Endothelial cell (in vitro differentiated cells): ENCODE data around the gene SOBP. TPM values are rescaled to one million over a fixed set of nuclear protein-coding genes. Genes with fewer than 3 reads are reported as not detected.

Experiments used
- DNase-seq: peaks from one replicate; pipeline ENCODE4 v3.0.0; 2021; ENCODE audit warnings: low spot score
- H3K27ac Mint-ChIP-seq: one replicate; pipeline ENCODE4 v1.8.0; 2021; ENCODE audit warnings: mixed read lengths, inconsistent platforms; ENCODE audit not compliant: unreplicated experiment
- H3K27me3 Mint-ChIP-seq: one replicate; pipeline ENCODE4 v1.8.0; 2021; ENCODE audit warnings: mild to moderate bottlenecking, moderate library complexity, mixed read lengths, inconsistent platforms; ENCODE audit not compliant: unreplicated experiment
- H3K36me3 Mint-ChIP-seq: one replicate; pipeline ENCODE4 v1.8.0; 2021; ENCODE audit warnings: mild to moderate bottlenecking, low read depth, mixed read lengths, inconsistent platforms; ENCODE audit not compliant: unreplicated experiment
- H3K4me1 Mint-ChIP-seq: one replicate; pipeline ENCODE4 v1.8.0; 2021; ENCODE audit warnings: mild to moderate bottlenecking, mixed read lengths, inconsistent platforms; ENCODE audit not compliant: unreplicated experiment
- H3K4me3 Mint-ChIP-seq: one replicate; pipeline ENCODE4 v1.8.0; 2021; ENCODE audit warnings: mild to moderate bottlenecking, mixed read lengths, inconsistent platforms; ENCODE audit not compliant: unreplicated experiment
- H3K9me3 Mint-ChIP-seq: one replicate; pipeline ENCODE4 v1.8.0; 2021; ENCODE audit warnings: mixed read lengths, inconsistent platforms; ENCODE audit not compliant: unreplicated experiment
- total RNA-seq: library from RNA; stranded (reverse); fragmentation: NEBNext Ultra II Directional; extraction: Animal tissue kit (Norgen Biotek cat#: 25700); gene quantifications from one replicate; pipeline ENCODE4 v1.2.1, GENCODE V29; 2021; ENCODE audit not compliant: unreplicated experiment
- TF ChIP-seq, protein P1 (sequence below): fragments of 200-600 bp; sonication (generic); IDR thresholded peaks from one replicate; pipeline ENCODE4 v1.5.0; 2021; ENCODE audit warnings: antibody characterized with exemption; ENCODE audit not compliant: unreplicated experiment

SOBP gene
- total RNA-seq, 1 donor from 2014 or later = 1.5 TPM

DNA sequence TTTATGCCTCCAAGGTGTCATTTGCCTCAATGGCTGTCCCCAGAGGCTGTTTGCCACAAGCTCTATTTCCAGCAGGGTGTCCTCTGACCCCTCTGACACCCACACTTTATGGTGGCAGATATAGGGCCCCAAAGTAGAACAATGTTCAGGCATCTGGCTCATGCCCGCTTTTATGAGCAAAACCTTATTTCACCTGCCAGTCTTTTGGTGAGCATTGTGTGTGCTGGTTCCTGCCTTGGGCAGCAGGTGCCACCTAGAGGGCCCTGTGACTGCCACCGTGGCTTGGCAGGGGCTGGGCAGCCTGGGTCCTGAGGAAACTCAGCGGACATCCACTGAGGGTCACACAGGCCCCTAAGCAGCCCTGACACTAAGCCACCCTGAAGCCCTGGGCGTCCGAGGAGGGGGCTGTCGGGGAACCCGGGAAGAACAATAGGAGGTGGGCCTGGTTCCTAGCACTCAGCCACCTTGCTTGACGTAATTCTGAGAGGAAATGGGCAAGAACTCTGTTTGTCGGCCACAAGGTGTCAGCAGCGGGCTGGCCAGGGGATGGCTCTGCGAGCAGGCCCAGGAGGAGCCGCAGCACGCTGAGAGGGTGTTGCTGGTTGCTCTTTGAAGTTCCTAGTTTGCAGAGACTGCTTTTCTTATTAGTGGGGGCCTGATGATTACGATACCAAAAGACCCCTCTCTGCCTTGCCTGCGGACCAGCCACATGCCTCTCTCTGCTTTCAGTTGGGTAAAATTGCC, 185.2 kb downstream of the SOBP start:
- H3K4me3 Mint-ChIP-seq = no peak overlapping the region
- no peaks in the 10 kb centered on the region for H3K9me3 Mint-ChIP-seq
- no peak overlapping the region for H3K27ac Mint-ChIP-seq
- H3K27me3 Mint-ChIP-seq = peaks cover 4% of the 10 kb centered on the region
- H3K36me3 Mint-ChIP-seq = no peaks in the 10 kb centered on the region
- H3K4me1 Mint-ChIP-seq = peaks cover 14% of the 10 kb centered on the region
- DNase-seq = peak; percentile 90
- TF ChIP-seq, protein P1, sequence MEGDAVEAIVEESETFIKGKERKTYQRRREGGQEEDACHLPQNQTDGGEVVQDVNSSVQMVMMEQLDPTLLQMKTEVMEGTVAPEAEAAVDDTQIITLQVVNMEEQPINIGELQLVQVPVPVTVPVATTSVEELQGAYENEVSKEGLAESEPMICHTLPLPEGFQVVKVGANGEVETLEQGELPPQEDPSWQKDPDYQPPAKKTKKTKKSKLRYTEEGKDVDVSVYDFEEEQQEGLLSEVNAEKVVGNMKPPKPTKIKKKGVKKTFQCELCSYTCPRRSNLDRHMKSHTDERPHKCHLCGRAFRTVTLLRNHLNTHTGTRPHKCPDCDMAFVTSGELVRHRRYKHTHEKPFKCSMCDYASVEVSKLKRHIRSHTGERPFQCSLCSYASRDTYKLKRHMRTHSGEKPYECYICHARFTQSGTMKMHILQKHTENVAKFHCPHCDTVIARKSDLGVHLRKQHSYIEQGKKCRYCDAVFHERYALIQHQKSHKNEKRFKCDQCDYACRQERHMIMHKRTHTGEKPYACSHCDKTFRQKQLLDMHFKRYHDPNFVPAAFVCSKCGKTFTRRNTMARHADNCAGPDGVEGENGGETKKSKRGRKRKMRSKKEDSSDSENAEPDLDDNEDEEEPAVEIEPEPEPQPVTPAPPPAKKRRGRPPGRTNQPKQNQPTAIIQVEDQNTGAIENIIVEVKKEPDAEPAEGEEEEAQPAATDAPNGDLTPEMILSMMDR = peak; percentile 64

DNA sequence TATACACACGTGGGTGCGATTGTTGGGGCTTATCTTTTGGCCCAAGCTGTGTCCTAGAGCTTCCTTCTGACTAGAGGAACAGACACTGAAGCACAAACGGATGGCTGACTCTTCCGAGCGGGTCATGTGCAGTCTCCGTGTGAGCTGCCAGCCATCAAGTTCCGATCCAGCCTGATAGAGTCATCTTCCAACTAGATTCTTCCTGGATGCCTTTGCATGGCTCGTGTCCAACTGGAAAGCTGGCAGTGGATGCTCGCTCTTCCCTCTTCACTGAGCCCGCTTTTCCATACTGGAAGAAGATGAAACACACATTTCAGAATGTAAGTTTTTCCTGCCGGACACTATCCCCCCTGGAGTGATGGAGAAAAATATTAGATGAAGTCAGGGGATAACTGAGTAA, 186.1 kb downstream of the SOBP start:
- peaks cover 4% of the 10 kb centered on the region for H3K27me3 Mint-ChIP-seq
- H3K36me3 Mint-ChIP-seq = no peaks in the 10 kb centered on the region
- TF ChIP-seq, protein P1 = no peak
- no peak for DNase-seq
- H3K4me3 Mint-ChIP-seq = no peak overlapping the region
- no peak overlapping the region for H3K27ac Mint-ChIP-seq
- H3K4me1 Mint-ChIP-seq = peaks cover 8% of the 10 kb centered on the region
- no peaks in the 10 kb centered on the region for H3K9me3 Mint-ChIP-seq

DNA sequence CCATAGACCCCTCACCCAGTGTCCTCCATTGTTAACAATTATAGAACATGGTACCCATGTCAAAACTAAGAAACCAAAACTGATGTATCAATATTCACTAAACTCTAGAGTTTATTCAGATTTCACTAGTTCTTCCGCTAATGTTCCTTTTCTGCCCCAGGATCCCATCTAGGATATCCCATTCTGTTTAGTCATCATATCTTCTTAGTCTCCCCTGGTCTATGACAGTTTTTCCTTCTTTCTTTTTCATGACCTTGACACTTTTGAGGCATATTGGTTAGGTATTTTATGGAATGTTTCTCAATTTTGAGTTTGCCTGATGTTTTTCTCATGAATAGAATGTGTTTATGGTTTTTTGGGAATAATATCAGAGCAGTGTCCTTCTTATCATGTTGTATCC, 187.5 kb downstream of the SOBP start:
- no peak overlapping the region for H3K4me3 Mint-ChIP-seq
- no peak for DNase-seq
- H3K36me3 Mint-ChIP-seq = no peaks in the 10 kb centered on the region
- TF ChIP-seq, protein P1 = no peak
- no peaks in the 10 kb centered on the region for H3K27me3 Mint-ChIP-seq
- H3K27ac Mint-ChIP-seq = no peak overlapping the region
- H3K9me3 Mint-ChIP-seq = no peaks in the 10 kb centered on the region
- no peaks in the 10 kb centered on the region for H3K4me1 Mint-ChIP-seq

DNA sequence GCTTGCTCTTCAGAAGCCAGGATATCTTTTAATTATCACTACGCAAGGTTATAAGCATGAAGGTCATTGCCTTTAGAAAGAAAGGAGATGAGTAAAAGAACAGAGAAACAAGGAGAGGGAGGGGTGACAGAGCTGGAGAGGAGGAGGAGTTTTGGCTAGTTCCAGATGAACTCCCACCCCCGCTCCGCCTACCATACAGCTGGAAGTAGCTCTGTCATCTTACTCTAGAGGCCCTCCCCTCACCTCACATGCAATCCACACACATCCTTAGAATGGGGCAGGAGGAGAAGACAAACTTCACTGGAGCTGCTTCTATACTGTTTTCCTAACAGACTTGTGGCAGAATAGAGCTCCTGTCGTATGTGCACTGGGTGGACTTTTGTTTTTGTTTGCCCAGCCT, 189.5 kb downstream of the SOBP start:
- no peaks in the 10 kb centered on the region for H3K27me3 Mint-ChIP-seq
- H3K4me1 Mint-ChIP-seq = no peaks in the 10 kb centered on the region
- TF ChIP-seq, protein P1 = no peak
- H3K4me3 Mint-ChIP-seq = no peak overlapping the region
- H3K36me3 Mint-ChIP-seq = no peaks in the 10 kb centered on the region
- H3K9me3 Mint-ChIP-seq = no peaks in the 10 kb centered on the region
- no peak overlapping the region for H3K27ac Mint-ChIP-seq
- DNase-seq = no peak

DNA sequence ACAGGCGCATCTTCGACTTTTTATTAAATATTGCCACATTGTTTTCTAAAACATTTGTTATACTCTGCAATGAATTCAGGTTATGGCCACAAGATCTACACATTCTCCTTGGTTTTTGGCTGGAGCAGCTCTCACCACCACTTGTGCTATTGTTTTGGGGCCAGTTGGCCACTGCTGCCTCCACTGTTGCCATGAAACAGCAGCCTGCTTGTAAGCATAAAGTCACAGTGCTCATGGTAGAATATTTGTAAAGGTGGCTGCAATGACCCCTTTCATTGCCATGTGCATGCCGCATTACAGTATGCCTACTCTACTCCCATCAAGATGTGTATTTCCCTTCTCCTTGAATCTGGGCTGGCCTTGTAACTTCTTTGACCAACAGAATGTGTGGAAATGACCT, 192.8 kb downstream of the SOBP start:
- H3K4me1 Mint-ChIP-seq = no peaks in the 10 kb centered on the region
- peaks cover 4% of the 10 kb centered on the region for H3K9me3 Mint-ChIP-seq
- no peak overlapping the region for H3K4me3 Mint-ChIP-seq
- H3K27ac Mint-ChIP-seq = no peak overlapping the region
- TF ChIP-seq, protein P1 = no peak
- H3K36me3 Mint-ChIP-seq = no peaks in the 10 kb centered on the region
- DNase-seq = no peak
- no peaks in the 10 kb centered on the region for H3K27me3 Mint-ChIP-seq
